SKM-1 (cell line): Measurements from ENCODE around the gene DBI.
"Not testable (repeated sequence)": the region's sequence is repeated elsewhere in the genome, so short reads cannot be mapped to it uniquely, and the experiment has no call there.

ENCODE experiments used
- DNase-seq: peaks from one replicate; lab custom pipeline; 2025; ENCODE audit not compliant: unreplicated experiment; lab: John Stamatoyannopoulos, UW

The DBI gene

GRCh38 chr2:119364798-119365197 is 2.0 kb upstream of the DBI start:
- no peak for DNase-seq

DNA sequence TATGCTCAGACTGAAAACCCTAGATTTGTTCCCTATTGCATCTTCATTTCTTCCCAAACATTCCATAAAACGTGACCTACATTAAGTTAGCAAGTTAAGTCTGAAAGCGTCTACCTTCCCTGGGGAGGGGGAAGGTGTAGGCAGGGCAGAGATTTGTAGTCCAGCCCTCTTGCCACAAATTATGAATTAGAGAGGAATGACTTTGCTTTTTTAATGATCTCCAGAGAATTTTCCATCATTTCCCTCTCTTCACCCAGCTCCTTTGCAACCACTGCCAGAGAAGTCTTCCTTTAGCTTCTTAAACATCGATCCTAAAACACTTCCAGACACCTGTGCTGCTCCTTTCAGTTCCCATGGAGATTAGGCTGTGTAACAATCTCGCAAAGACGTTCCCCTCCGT is 1.3 kb upstream of the DBI start:
- DNase-seq: no peak

DNA sequence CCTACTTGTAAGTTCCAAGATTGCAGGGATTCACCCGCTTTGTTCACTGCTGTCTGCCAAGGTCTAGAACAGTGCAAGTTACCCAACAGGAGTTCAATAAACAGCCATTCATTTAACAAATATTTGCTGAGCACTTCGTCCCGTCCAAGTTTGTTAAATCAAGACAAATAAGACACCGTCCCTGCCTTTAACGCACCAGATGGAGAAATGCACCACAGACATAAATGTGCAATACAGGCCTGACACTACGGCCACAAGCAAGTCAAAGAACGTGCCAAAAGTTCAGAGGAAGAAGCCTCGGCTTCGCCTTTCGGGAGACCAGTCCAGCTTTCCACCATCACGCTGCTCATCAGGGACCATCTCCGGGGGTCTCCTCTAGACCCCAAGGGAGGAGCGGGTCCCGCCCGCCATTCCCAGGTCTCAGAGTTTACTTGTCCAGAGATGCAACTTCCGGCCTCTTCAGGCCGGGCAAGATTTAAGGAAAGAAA is 572 bp upstream of the DBI start:
- DNase-seq: no peak

- DNase-seq: no peak
Observed at GRCh38 chr2:119367472-119368099, 809 bp downstream of the DBI start.

GRCh38 chr2:119369845-119370244 is 3.1 kb downstream of the DBI start:
- no peak for DNase-seq

DNA sequence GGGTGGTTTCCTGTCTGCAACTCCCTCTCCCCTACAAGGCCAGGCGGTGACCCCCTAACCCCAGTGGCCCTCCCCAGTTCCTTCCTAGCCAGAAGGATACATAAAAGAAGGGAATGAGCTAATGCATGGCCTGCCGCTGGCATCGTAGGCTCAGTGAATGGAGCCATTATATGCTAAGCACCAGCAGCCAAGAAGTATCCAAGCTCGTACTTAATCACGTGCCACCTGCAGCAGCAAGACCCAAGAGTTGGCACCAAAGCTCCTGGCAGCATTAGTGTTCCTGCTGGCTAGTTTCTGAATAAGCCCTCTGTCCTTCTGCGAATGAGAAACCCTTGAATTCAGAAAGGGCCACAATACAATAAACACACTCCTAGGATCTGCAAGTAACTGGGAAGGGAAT is 4.3 kb downstream of the DBI start:
- DNase-seq: no peak

DNA sequence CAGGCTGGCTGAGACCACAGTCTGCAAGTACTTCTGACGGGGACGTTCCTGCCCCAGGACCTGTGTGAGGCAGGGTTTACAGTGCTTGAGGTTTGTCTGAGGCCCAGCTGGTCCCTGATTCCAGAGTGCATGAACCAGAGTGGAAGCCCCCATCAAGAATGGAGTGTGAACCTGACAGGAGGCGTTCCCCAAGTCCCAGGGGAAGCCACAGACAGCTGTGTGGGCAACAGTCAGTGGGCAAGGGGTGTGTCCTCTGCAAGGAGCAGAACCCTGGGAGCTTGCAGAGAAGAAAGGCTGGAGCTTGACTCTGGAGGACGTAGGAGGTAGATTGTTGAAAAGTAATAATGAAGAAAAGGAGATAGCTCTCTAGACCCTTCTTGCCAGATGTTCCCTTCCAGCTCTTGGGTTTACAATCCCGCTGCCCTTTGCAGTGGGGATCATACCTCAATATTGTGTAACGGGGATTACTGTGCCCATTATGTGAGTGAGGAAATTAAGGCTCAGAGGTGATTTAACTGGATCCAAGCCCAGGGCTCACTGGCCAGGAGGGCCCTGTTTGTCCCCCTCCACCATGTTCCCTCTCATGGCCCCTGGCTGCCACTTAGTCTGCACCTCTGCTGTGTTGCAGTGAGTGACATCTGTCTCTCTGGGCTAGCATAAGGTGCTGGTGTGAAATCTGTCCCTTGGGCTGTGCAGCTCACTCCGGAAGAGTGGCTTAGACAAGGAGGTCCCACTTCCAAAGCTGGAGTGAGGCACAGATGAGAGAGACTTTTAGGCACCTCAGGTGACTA is 6.2 kb downstream of the DBI start:
- DNase-seq: no peak

DNA sequence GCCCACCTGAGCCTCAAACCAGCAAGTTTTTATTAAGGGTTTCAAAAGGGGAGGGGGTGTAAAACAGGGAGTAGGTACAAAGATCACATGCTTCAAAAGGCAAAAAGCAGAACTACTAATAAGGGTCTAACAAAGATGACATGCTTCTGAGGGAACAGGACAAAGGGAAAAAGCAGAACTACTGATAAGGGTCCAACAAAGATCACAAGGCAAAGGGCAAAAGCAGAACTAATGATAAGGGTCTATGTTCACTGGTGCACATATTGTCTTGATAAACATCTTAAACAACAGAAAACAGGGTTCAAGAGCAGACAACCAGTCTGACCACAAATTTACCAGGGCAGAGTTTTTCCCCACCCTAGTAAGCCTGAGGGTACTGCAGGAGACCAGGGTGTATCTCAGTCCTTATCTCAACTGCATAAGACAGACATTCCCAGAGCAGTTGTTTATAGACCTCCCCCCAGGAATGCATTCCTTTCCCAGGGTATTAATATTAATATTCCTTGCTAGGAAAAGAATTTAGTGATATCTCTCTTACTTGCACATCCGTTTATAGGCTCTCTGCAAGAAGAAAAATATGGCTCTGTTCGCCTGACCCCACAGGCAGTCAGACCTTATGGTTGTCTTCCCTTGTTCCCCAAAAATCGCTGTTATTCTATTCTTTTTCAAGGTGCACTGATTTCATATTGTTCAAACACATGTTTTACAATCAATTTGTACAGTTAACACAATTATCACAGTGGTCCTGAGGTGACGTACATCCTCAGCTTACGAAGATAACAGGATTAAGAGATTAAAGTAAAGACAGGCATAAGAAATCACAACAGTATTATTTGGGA is 7.3 kb downstream of the DBI start:
- not testable (repeated sequence) for DNase-seq

DNA sequence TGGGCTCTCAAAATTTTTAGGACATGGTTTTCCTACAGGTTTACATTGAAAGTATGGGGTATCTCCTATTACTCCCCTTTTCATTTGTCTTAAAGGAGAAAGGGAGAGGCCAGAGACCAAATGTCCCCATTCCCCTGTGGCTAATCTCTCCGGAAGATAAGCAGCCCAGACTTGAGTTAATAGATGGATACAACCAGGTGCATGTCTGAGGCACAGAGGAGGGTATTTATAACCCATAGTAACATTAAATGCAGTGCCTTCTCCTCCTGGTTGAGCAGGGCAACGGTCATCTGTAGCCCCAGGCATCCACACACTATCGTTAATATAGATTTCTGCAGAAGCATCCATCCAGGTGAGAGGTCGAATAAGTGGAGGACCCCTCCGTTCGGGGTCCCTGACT is 9.6 kb downstream of the DBI start:
- DNase-seq: not testable (repeated sequence)

GRCh38 chr2:119376810-119377209 is 10.0 kb downstream of the DBI start:
- DNase-seq: no peak

DNA sequence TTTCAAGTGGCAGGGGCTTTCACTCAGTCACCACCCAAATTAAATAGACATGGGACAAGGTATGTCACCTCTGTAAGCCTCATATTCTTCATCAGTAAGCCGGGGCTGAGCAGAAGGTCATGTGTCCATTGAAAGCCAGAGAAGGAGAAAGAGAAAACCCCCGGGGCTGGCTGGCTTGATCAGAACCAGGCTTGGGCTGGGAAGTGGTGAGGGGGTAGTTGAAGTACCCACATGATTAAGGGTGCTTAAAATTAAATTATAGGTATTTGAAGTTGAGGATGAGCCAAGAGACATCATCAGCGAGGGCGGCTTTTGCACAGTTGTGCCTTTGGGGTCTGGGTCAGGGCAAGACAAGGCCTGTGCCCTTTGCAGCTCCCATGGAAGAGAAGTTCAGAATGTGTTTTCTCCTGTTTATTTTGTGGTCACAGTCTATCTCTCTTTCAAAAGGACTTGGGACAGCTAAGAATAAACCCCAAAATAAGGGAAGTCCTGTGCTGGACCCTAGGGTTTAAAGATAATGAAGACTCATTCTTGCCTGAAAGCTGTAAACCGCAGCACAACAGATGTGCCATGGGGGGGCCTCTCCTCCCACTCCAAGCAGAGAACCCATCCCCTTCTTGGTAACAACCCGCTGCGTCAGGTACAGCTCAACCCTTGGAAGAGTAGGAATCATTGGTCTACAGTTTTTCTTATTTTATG is 10.7 kb downstream of the DBI start:
- DNase-seq: no peak

GRCh38 chr2:119377993-119378345 is 11.2 kb downstream of the DBI start:
- DNase-seq: no peak

GRCh38 chr2:119378566-119378965 is 11.8 kb downstream of the DBI start:
- DNase-seq: no peak

DNA sequence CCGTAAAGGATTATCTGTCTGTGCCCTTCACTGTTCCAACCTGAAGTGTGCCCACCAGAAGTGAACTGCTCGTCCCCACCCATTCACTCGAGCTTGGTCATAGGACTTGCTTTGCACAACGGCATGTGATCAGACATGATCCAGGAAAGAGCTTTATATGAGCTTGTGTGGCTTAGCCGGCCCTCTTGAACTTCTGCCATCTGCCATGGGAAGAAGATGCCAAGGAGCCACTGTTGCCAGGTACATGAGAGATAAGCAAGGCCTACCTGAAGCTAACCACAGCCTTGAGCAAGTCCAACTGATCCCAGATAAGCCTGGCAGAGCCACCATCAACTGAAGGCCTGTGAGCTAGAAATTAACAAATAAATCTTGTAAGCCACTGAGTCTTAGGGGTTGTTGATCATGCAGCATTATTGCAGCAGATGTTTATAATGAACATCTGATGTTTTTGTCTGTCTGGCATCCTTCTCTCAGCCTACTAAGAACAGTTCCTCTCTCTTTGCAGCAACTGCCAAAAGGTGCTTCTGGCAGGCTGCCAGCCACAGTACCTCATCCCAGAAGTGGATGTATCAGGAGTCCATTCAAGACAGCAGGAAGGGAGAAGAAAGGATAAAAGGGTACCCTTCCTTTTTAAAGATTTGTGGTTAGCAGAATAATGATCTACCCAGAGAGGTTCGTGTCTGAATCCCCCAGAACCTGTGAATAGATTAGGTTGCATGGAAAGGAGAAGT is 16.8 kb downstream of the DBI start:
- DNase-seq: no peak

GRCh38 chr2:119384971-119385370 is 18.2 kb downstream of the DBI start:
- no peak for DNase-seq

DNA sequence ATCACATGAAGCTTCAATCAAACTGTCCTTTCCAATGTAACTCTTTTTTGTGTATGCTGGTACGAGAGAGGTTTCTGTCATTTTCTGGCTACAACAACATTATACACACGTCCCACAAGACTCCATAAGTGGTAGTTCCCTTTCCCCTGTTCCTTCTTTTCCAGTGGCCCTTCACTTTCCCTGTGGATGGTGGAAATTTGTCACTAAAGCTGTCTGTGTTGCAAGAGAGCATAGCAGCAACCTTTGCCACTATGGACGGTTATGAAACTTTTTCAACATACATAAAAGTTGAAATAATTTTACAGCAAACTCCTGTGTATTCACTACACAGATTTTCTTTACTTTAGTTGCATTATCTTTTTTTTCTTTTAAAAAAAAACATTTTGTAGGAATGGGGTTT is 18.7 kb downstream of the DBI start:
- DNase-seq: no peak

GRCh38 chr2:119387381-119388129 is 20.8 kb downstream of the DBI start:
- DNase-seq: peak; percentile 74

DNA sequence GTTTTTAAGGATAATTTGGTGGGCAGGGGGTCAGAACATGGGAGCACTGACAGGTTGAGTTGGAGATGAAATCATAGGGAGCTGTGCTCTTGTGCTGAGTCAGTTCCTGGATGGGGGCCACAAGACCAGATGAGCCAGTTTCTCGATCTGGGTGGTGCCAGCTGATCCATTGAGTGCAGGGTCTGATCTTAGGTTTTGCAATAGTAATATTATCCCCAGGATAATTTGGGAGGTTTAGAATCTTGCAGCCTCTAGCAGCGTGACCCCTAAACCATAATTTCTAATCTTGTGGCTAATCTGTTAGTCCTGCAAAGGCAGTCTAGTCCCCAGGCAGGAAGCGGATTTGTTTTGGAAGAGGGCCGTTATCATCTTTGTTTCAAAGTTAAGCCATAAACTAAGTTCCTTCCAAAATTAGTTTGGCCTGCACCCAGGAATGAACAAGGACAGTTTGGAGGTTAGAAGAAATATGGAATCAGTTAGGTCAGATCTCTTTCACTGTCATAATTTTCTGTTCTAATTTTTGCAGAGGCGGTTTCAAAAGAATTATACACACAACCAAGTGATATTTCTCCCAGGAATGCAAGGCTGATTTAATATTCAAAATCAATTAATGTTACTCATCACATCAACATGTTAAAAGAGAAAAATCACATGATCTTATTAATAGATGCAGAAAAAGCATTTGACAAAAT is 23.0 kb downstream of the DBI start:
- no peak for DNase-seq
